K562 (cell line): ENCODE results near the gene LDLR. TPM values are rescaled to one million over a fixed set of nuclear protein-coding genes. Genes with fewer than 3 reads are reported as not detected.

ENCODE experiments used
- ARID2 ChIP-seq: fragments of 450-650 bp; IDR thresholded peaks from 2 replicates; pipeline ENCODE4 v1.6.1; 2017; ENCODE audit warnings: antibody characterized with exemption, mild to moderate bottlenecking
- BHLHE40 ChIP-seq: IDR thresholded peaks from 2 replicates; pipeline ENCODE4 v1.6.1; 2011; ENCODE audit warnings: low read length, improper control_type of control experiment
- ETV6 ChIP-seq, 3 experiments: fragments of 150-350 bp in 1 of 3; sonication (generic) in 1 of 3; formaldehyde crosslinking in 1 of 3; IDR thresholded peaks; 2 replicates each; pipeline versions ENCODE4 v1.6.1 to v1.8.0; 2014 to 2022; ENCODE audit warnings: borderline replicate concordance in 2 of 3, low read depth in 2 of 3, antibody characterized with exemption in 1 of 3, low read length in 1 of 3, mild to moderate bottlenecking in 1 of 3, missing genetic modification reagents in 1 of 3
- FOXK2 ChIP-seq, 2 experiments: fragments of 450-650 bp; IDR thresholded peaks in 1 of 2; conservative IDR thresholded peaks in 1 of 2; 2 replicates each; pipeline ENCODE4 v1.6.1; 2016; ENCODE audit warnings: low read depth in 2 of 2, mild to moderate bottlenecking in 1 of 2
- MEIS2 ChIP-seq: fragments of 450-650 bp; IDR thresholded peaks from 2 replicates; pipeline ENCODE4 v1.6.1; 2014; ENCODE audit warnings: mild to moderate bottlenecking; ENCODE audit not compliant: partially characterized antibody
- NFE2 ChIP-seq: IDR thresholded peaks from 2 replicates; pipeline ENCODE4 v1.6.1; 2014; ENCODE audit warnings: antibody characterized with exemption, low read depth
- PRMT5 ChIP-seq: sonication (generic); formaldehyde crosslinking; IDR thresholded peaks from 2 replicates; pipeline ENCODE4 v1.5.0; 2020; ENCODE audit warnings: missing genetic modification reagents
- SAFB ChIP-seq: fragments of 200-400 bp; formaldehyde crosslinking; IDR thresholded peaks from 2 replicates; pipeline ENCODE4 v1.6.1; 2017; ENCODE audit warnings: low read depth, low read length, borderline replicate concordance
- SMARCB1 ChIP-seq: IDR thresholded peaks from 2 replicates; pipeline ENCODE4 v1.6.1; 2011; ENCODE audit warnings: improper control_type of control experiment, low read depth; ENCODE audit not compliant: insufficient read length
- SUPT5H ChIP-seq: fragments of 450-650 bp; IDR thresholded peaks from 2 replicates; pipeline ENCODE4 v1.6.1; 2016
- THRAP3 ChIP-seq: fragments of 450-650 bp; IDR thresholded peaks from 2 replicates; pipeline ENCODE4 v1.6.1; 2016; ENCODE audit warnings: mild to moderate bottlenecking, inconsistent platforms, borderline replicate concordance
- ZC3H4 ChIP-seq: sonication (generic); formaldehyde crosslinking; IDR thresholded peaks from 2 replicates; pipeline ENCODE4 v1.9.0; 2021; ENCODE audit warnings: missing genetic modification reagents, borderline replicate concordance
- ZNF589 ChIP-seq: fragments of 200-800 bp; sonication (Bioruptor generic); IDR thresholded peaks from 2 replicates; pipeline ENCODE4 v1.6.1; 2016; ENCODE audit warnings: low read depth, missing genetic modification characterization, missing compliant biosample characterization
- polyA plus RNA-seq, 8 experiments: library from polyadenylated mRNA; depleted of rRNA in 4 of 8; stranded (reverse) in 5 of 8; unstranded in 3 of 8; fragments of >200 nt; fragmentation: Nextera tagmentation in 2 of 8; fragmentation: Illumina TruSeq in 1 of 8; extraction: Ambion mirVana in 2 of 8; extraction: Trizol in 1 of 8; gene quantifications; 2 replicates each; pipeline versions ENCODE4 v1.2.1 to v1.2.3, GENCODE V29; 2011 to 2014; ENCODE audit warnings: inconsistent platforms in 1 of 8, missing spikeins in 1 of 8
- total RNA-seq, 7 experiments: library from RNA; depleted of rRNA in 6 of 7; stranded (reverse); fragments of >200 nt in 6 of 7; fragmentation: Illumina TruSeq in 2 of 7; extraction: Trizol in 2 of 7; gene quantifications; 2 replicates each; pipeline versions ENCODE4 v1.2.1 to v1.2.3, GENCODE V29; 2011 to 2021; ENCODE audit warnings: low replicate concordance in 1 of 7
- TF ChIP-seq, protein P1 (sequence below): fragments of 450-650 bp; IDR thresholded peaks from 2 replicates; pipeline ENCODE4 v1.6.1; 2016; ENCODE audit warnings: borderline replicate concordance
- TF ChIP-seq, protein P2 (sequence below): sonication (generic); formaldehyde crosslinking; IDR thresholded peaks from 2 replicates; pipeline ENCODE4 v1.8.0; 2022; ENCODE audit warnings: missing genetic modification reagents, mild to moderate bottlenecking, borderline replicate concordance
- TF ChIP-seq, protein P3 (sequence below), 2 experiments: IDR thresholded peaks; 2 replicates each; pipeline ENCODE4 v1.6.1; 2012; ENCODE audit warnings: improper control_type of control experiment in 2 of 2, low read depth in 2 of 2, low read length in 2 of 2, borderline replicate concordance in 1 of 2
- TF ChIP-seq, protein P4 (sequence below): IDR thresholded peaks from 3 replicates; pipeline ENCODE4 v1.6.1; 2011; ENCODE audit warnings: borderline replicate concordance, mild to moderate bottlenecking, moderate library complexity; ENCODE audit not compliant: insufficient read length; ENCODE audit errors: extremely low read depth

LDLR gene
- total and polyA plus RNA-seq, 9 of the 15 experiments (the other 6 are each of a cell fraction or from before 2014, with no cell fraction given) = 19.9 to 114 (median 56.3) TPM

DNA sequence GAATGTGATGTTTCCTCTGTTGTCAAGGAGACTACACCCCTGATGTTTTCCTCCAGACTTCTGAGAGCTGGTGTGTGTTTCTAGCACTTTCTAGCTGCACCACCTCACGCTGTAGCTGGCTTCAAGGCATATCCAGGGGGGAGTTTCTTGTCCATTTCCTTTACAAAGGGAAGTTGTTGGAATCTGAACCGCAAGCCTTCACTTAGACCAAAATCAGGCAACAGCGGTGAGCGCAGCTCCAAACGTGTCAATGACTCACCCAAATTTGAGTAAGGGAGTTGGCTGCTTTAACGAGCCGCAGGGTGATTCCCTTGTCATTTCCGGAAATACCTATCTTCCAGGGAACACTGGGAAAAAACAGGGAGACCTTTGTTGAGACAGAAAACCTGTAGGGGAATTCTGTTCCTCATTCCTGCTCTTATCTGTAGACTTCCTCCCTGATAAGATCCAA is 2.5 kb downstream of the LDLR start (continued):
- TF ChIP-seq THRAP3 = no peak
- 0 out of 4 replicates have a peak, but pooled peaks of 1 of the 2 experiments have one; percentile 32 for TF ChIP-seq ETV6 (IDR thresholded peaks at IDR 0.05; ENCODE audit: borderline replicate concordance in 1 of 2, low read depth in 2 of 2, low read length in 1 of 2)
- no peak for TF ChIP-seq ETV6 (CRISPR knock-in tag; IDR thresholded peaks at IDR 0.05; ENCODE audit: borderline replicate concordance)
- 0 out of 4 replicates have a peak, but pooled peaks of 1 of the 2 experiments have one; percentile 47 for TF ChIP-seq FOXK2 (conservative IDR thresholded peaks at IDR 0.05 in 1 of 2, IDR thresholded peaks at IDR 0.05 in 1 of 2; ENCODE audit: low read depth in 2 of 2)
- TF ChIP-seq, protein P1, sequence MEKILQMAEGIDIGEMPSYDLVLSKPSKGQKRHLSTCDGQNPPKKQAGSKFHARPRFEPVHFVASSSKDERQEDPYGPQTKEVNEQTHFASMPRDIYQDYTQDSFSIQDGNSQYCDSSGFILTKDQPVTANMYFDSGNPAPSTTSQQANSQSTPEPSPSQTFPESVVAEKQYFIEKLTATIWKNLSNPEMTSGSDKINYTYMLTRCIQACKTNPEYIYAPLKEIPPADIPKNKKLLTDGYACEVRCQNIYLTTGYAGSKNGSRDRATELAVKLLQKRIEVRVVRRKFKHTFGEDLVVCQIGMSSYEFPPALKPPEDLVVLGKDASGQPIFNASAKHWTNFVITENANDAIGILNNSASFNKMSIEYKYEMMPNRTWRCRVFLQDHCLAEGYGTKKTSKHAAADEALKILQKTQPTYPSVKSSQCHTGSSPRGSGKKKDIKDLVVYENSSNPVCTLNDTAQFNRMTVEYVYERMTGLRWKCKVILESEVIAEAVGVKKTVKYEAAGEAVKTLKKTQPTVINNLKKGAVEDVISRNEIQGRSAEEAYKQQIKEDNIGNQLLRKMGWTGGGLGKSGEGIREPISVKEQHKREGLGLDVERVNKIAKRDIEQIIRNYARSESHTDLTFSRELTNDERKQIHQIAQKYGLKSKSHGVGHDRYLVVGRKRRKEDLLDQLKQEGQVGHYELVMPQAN = peak; percentile 56; the same call in 1 of the 2 replicates
- TF ChIP-seq BHLHE40 = peak; percentile 79
- 0 out of 2 replicates have a peak, but pooled peaks have one; percentile 74 for TF ChIP-seq ZC3H4 (CRISPR knock-in tag)
- TF ChIP-seq, protein P2, sequence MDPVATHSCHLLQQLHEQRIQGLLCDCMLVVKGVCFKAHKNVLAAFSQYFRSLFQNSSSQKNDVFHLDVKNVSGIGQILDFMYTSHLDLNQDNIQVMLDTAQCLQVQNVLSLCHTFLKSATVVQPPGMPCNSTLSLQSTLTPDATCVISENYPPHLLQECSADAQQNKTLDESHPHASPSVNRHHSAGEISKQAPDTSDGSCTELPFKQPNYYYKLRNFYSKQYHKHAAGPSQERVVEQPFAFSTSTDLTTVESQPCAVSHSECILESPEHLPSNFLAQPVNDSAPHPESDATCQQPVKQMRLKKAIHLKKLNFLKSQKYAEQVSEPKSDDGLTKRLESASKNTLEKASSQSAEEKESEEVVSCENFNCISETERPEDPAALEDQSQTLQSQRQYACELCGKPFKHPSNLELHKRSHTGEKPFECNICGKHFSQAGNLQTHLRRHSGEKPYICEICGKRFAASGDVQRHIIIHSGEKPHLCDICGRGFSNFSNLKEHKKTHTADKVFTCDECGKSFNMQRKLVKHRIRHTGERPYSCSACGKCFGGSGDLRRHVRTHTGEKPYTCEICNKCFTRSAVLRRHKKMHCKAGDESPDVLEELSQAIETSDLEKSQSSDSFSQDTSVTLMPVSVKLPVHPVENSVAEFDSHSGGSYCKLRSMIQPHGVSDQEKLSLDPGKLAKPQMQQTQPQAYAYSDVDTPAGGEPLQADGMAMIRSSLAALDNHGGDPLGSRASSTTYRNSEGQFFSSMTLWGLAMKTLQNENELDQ (CRISPR knock-in tag) = 0 out of 2 replicates have a peak, but pooled peaks have one; percentile 82
- TF ChIP-seq, protein P3, sequence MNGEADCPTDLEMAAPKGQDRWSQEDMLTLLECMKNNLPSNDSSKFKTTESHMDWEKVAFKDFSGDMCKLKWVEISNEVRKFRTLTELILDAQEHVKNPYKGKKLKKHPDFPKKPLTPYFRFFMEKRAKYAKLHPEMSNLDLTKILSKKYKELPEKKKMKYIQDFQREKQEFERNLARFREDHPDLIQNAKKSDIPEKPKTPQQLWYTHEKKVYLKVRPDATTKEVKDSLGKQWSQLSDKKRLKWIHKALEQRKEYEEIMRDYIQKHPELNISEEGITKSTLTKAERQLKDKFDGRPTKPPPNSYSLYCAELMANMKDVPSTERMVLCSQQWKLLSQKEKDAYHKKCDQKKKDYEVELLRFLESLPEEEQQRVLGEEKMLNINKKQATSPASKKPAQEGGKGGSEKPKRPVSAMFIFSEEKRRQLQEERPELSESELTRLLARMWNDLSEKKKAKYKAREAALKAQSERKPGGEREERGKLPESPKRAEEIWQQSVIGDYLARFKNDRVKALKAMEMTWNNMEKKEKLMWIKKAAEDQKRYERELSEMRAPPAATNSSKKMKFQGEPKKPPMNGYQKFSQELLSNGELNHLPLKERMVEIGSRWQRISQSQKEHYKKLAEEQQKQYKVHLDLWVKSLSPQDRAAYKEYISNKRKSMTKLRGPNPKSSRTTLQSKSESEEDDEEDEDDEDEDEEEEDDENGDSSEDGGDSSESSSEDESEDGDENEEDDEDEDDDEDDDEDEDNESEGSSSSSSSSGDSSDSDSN (IDR thresholded peaks at IDR 0.05; ENCODE audit: borderline replicate concordance in 1 of 2, low read depth in 2 of 2, low read length in 2 of 2) = no peak
- TF ChIP-seq MEIS2 = peak; percentile 7
- TF ChIP-seq NFE2 = peak; percentile 76
- 0 out of 2 replicates have a peak, but pooled peaks have one; percentile 19 for TF ChIP-seq ZNF589
- no peak for TF ChIP-seq ARID2
- peak; percentile 41; the same call in 1 of the 2 replicates for TF ChIP-seq SUPT5H
- TF ChIP-seq, protein P4, sequence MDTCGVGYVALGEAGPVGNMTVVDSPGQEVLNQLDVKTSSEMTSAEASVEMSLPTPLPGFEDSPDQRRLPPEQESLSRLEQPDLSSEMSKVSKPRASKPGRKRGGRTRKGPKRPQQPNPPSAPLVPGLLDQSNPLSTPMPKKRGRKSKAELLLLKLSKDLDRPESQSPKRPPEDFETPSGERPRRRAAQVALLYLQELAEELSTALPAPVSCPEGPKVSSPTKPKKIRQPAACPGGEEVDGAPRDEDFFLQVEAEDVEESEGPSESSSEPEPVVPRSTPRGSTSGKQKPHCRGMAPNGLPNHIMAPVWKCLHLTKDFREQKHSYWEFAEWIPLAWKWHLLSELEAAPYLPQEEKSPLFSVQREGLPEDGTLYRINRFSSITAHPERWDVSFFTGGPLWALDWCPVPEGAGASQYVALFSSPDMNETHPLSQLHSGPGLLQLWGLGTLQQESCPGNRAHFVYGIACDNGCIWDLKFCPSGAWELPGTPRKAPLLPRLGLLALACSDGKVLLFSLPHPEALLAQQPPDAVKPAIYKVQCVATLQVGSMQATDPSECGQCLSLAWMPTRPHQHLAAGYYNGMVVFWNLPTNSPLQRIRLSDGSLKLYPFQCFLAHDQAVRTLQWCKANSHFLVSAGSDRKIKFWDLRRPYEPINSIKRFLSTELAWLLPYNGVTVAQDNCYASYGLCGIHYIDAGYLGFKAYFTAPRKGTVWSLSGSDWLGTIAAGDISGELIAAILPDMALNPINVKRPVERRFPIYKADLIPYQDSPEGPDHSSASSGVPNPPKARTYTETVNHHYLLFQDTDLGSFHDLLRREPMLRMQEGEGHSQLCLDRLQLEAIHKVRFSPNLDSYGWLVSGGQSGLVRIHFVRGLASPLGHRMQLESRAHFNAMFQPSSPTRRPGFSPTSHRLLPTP = no peak
- peak; percentile 87 for TF ChIP-seq SMARCB1
- TF ChIP-seq PRMT5 (CRISPR knock-in tag) = no peak
- TF ChIP-seq SAFB = no peak
